IMR-90 (cell line): ENCODE results near the gene NOL4L. TPM values are rescaled to one million over a fixed set of nuclear protein-coding genes. Genes with fewer than 3 reads are reported as not detected.

Experiments
- ATAC-seq: fragments of 200-7000 bp; cut with Tn5 transposase; 2 replicates; pipeline ENCODE4 v1.9.1; 2020; ENCODE audit warnings: low read depth, mild to moderate bottlenecking, moderate library complexity
- BruUV-seq: library from RNA; stranded (reverse); fragments of 400-500 nt; replicated peaks from 2 replicates; lab custom pipeline; 2021; lab: Mats Ljungman, UMichigan
- CTCF ChIA-PET: fragments of 300-600 bp; formaldehyde crosslinking; extraction: SDS; loops from one replicate; lab custom pipeline; 2021; ENCODE audit warnings: antibody characterized with exemption; lab: Yijun Ruan, JAX
- POLR2A ChIA-PET: fragments of 300-600 bp; sonication (Branson Sonifier 250); formaldehyde crosslinking; loops from one replicate; lab custom pipeline; 2022; ENCODE audit warnings: antibody characterized with exemption; ENCODE audit not compliant: unreplicated experiment; lab: Charles Lee
- DNase-seq: peaks from one replicate; pipeline ENCODE4 v3.0.0; 2013
- H2AFZ ChIP-seq: replicated peaks from 2 replicates; pipeline ENCODE3; 2013; ENCODE audit warnings: low read length, mild to moderate bottlenecking; ENCODE audit not compliant: poor library complexity
- H2AK5ac ChIP-seq: 2 replicates; pipeline ENCODE4 v1.6.1; 2013; ENCODE audit warnings: low read depth, low read length, inconsistent platforms
- H2AK9ac ChIP-seq: replicated peaks from 2 replicates; pipeline ENCODE3; 2013; ENCODE audit warnings: mild to moderate bottlenecking, low read depth, low read length, moderate library complexity; ENCODE audit not compliant: poor library complexity
- H2BK120ac ChIP-seq: 2 replicates; pipeline ENCODE4 v1.6.1; 2013; ENCODE audit warnings: low read depth, low read length, inconsistent platforms
- H2BK15ac ChIP-seq: 3 replicates; pipeline ENCODE4 v1.6.1; 2013; ENCODE audit warnings: low read depth, low read length, inconsistent platforms
- H2BK20ac ChIP-seq: 2 replicates; pipeline ENCODE4 v1.6.1; 2013; ENCODE audit warnings: low read depth, mild to moderate bottlenecking, inconsistent platforms, low read length, moderate library complexity
- H2BK5ac ChIP-seq: 2 replicates; pipeline ENCODE4 v1.6.1; 2013; ENCODE audit warnings: mild to moderate bottlenecking, low read depth, low read length, inconsistent platforms; ENCODE audit not compliant: poor library complexity, severe bottlenecking
- H3K14ac ChIP-seq: replicated peaks from 2 replicates; pipeline ENCODE4 v1.6.1; 2013; ENCODE audit warnings: low read depth, low read length, inconsistent platforms
- H3K18ac ChIP-seq: 2 replicates; pipeline ENCODE4 v1.6.1; 2013; ENCODE audit warnings: low read depth, low read length, control low read depth
- H3K23ac ChIP-seq: 2 replicates; pipeline ENCODE4 v1.6.1; 2013; ENCODE audit warnings: low read depth, low read length, inconsistent platforms
- H3K27ac ChIP-seq: 2 replicates; pipeline ENCODE4 v1.5.1; 2013; ENCODE audit warnings: mild to moderate bottlenecking, control low read depth, low read length; ENCODE audit not compliant: insufficient read depth
- H3K27me3 ChIP-seq: 2 replicates; pipeline ENCODE4 v1.6.1; 2013; ENCODE audit warnings: low read length; ENCODE audit not compliant: control insufficient read depth, insufficient read depth
- H3K36me3 ChIP-seq: 2 replicates; pipeline ENCODE4 v1.6.1; 2013; ENCODE audit warnings: low read length, mixed read lengths; ENCODE audit not compliant: control insufficient read depth, insufficient read depth
- H3K4ac ChIP-seq: 2 replicates; pipeline ENCODE4 v1.6.1; 2013; ENCODE audit warnings: low read depth, low read length, inconsistent platforms
- H3K4me1 ChIP-seq: 2 replicates; pipeline ENCODE4 v1.6.1; 2013; ENCODE audit warnings: low read length, mixed read lengths; ENCODE audit not compliant: control insufficient read depth, insufficient read depth
- H3K4me2 ChIP-seq: 2 replicates; pipeline ENCODE4 v1.6.1; 2013; ENCODE audit warnings: low read depth, mild to moderate bottlenecking, control low read depth, low read length, moderate library complexity
- H3K4me3 ChIP-seq: 2 replicates; pipeline ENCODE4 v1.5.1; 2013; ENCODE audit warnings: low read depth, mild to moderate bottlenecking, control low read depth, low read length, moderate library complexity; ENCODE audit not compliant: insufficient read depth
- H3K56ac ChIP-seq: 2 replicates; pipeline ENCODE4 v1.6.1; 2013; ENCODE audit warnings: low read length, inconsistent platforms; ENCODE audit not compliant: insufficient read depth; ENCODE audit errors: extremely low read depth
- H3K79me1 ChIP-seq, 2 experiments: 2 replicates each; pipeline ENCODE4 v1.6.1; 2013; ENCODE audit warnings: low read length in 2 of 2, inconsistent platforms in 1 of 2, low read depth in 1 of 2
- H3K9ac ChIP-seq: 2 replicates; pipeline ENCODE4 v1.6.1; 2013; ENCODE audit warnings: low read depth, low read length, control low read depth
- H3K9me1 ChIP-seq: 2 replicates; pipeline ENCODE4 v1.6.1; 2013; ENCODE audit warnings: low read length, inconsistent platforms; ENCODE audit not compliant: insufficient read depth
- H3K9me3 ChIP-seq: 2 replicates; pipeline ENCODE4 v1.6.1; 2013; ENCODE audit warnings: low read length; ENCODE audit not compliant: control insufficient read depth, insufficient read depth
- H4K20me1 ChIP-seq: 2 replicates; pipeline ENCODE4 v1.6.1; 2013; ENCODE audit warnings: low read length, inconsistent platforms; ENCODE audit not compliant: insufficient read depth
- H4K5ac ChIP-seq: 2 replicates; pipeline ENCODE4 v1.6.1; 2013; ENCODE audit warnings: mild to moderate bottlenecking, low read depth, low read length, control low read depth
- H4K8ac ChIP-seq, 2 experiments: 2 replicates each; pipeline ENCODE4 v1.6.1; 2013; ENCODE audit warnings: low read depth in 2 of 2, low read length in 2 of 2, control low read depth in 1 of 2, inconsistent platforms in 1 of 2
- H4K91ac ChIP-seq: 2 replicates; pipeline ENCODE4 v1.6.1; 2013; ENCODE audit warnings: low read depth, low read length, inconsistent platforms; ENCODE audit not compliant: insufficient read depth
- MXI1 ChIP-seq: IDR thresholded peaks from 2 replicates; pipeline ENCODE4 v1.6.1; 2012; ENCODE audit warnings: low read depth, mild to moderate bottlenecking, low read length, moderate library complexity, borderline replicate concordance
- POLR2A ChIP-seq: IDR thresholded peaks from 2 replicates; pipeline ENCODE4 v1.6.1; 2012; ENCODE audit warnings: mild to moderate bottlenecking, low read depth, low read length
- RAD21 ChIP-seq: IDR thresholded peaks from 2 replicates; pipeline ENCODE4 v1.6.1; 2012; ENCODE audit warnings: low read length, improper control_type of control experiment
- WGBS, 2 experiments: methylation state at CpG; one replicate each; pipeline versions ENCODE4 v1.1.5 to v1.1.7; 2013; ENCODE audit warnings: missing lambda C conversion rate in 2 of 2; ENCODE audit not compliant: insufficient read length in 1 of 2; ENCODE audit errors: extremely low coverage in 2 of 2; 5-methylcytosine and 5-hydroxymethylcytosine counted together
- dilution Hi-C: fragments of 300-500 bp; cut with HindIII; formaldehyde crosslinking; loops from one replicate; pipeline ENCODE4 v1.14.3; 2018; ENCODE audit warnings: low sequenced_read_pairs; ENCODE audit not compliant: unreplicated experiment
- in situ Hi-C: fragments of 300-500 bp; cut with MboI; formaldehyde crosslinking; loops from 3 replicates; pipeline ENCODE4 v1.14.3; 2019; ENCODE audit warnings: low sequenced_read_pairs, inconsistent platforms, mixed read lengths
- intact Hi-C: fragments of 100-400 bp; cut with micrococcal nuclease; formaldehyde crosslinking; loops from 2 replicates; pipeline ENCODE4 v1.10.0; 2022
- polyA plus RNA-seq, 3 experiments: library from polyadenylated mRNA; depleted of rRNA; stranded (reverse); fragments of >200 nt; gene quantifications; 2 replicates each; pipeline ENCODE4 v1.2.3, GENCODE V29; 2012; ENCODE audit warnings: low replicate concordance in 1 of 3
- total RNA-seq: library from RNA; depleted of rRNA; stranded (reverse); fragments of >200 nt; gene quantifications from 2 replicates; pipeline ENCODE4 v1.2.3, GENCODE V29; 2012
- TF ChIP-seq, protein P1 (sequence below): fragments of 150-350 bp; IDR thresholded peaks from 2 replicates; pipeline ENCODE4 v1.6.1; 2017; ENCODE audit warnings: mild to moderate bottlenecking, antibody characterized with exemption, low read length, low read depth
- TF ChIP-seq, protein P2 (sequence below): fragments of 150-350 bp; IDR thresholded peaks from 2 replicates; pipeline ENCODE4 v1.6.1; 2016; ENCODE audit warnings: low read depth, mild to moderate bottlenecking, low read length, moderate library complexity, borderline replicate concordance

The NOL4L gene
- total and polyA plus RNA-seq, 2 of the 4 experiments (the other 2 are of a cell fraction) = 4.7 to 13.3 TPM

- POLR2A ChIA-PET = no interaction called here
- Histone ChIP-seq H4K20me1 (peaks cover 35% of the 10 kb centered on the region), H3K4me1 (peaks cover 7% of the 10 kb centered on the region)
Measured at GRCh38 chr20:32452776-32453466, 132.2 kb downstream of the NOL4L start.

More at GRCh38 chr20:32452776-32453466, 132.2 kb downstream of the NOL4L start:
- H3K9ac ChIP-seq = no peak overlapping the region
- H3K4me2 ChIP-seq = no peak overlapping the region
- no peak overlapping the region for H2BK20ac ChIP-seq
- H3K36me3 ChIP-seq = peaks cover 71% of the 10 kb centered on the region
- no peak overlapping the region for H2BK5ac ChIP-seq
- no peak overlapping the region for H3K18ac ChIP-seq
- H2BK120ac ChIP-seq = no peak overlapping the region
- TF ChIP-seq RAD21 (no peak), MXI1 (no peak), POLR2A (no peak)
- TF ChIP-seq, protein P1, sequence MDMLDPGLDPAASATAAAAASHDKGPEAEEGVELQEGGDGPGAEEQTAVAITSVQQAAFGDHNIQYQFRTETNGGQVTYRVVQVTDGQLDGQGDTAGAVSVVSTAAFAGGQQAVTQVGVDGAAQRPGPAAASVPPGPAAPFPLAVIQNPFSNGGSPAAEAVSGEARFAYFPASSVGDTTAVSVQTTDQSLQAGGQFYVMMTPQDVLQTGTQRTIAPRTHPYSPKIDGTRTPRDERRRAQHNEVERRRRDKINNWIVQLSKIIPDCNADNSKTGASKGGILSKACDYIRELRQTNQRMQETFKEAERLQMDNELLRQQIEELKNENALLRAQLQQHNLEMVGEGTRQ = no peak
- TF ChIP-seq, protein P2, sequence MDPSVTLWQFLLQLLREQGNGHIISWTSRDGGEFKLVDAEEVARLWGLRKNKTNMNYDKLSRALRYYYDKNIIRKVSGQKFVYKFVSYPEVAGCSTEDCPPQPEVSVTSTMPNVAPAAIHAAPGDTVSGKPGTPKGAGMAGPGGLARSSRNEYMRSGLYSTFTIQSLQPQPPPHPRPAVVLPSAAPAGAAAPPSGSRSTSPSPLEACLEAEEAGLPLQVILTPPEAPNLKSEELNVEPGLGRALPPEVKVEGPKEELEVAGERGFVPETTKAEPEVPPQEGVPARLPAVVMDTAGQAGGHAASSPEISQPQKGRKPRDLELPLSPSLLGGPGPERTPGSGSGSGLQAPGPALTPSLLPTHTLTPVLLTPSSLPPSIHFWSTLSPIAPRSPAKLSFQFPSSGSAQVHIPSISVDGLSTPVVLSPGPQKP = no peak
- intact Hi-C loops (no loop called here), dilution Hi-C loops (no loop called here), in situ Hi-C loops (no loop called here)
- H3K4me3 ChIP-seq = no peak overlapping the region
- WGBS, 2 experiments = 97% methylated on average over 19 of the region's 24 CpGs; no CpG with 5 or more reads in 1 of the 2 experiments
- DNase-seq = no peak
- H2AK9ac ChIP-seq = no peak overlapping the region
- H3K27me3 ChIP-seq = no peaks in the 10 kb centered on the region
- H3K9me3 ChIP-seq = no peaks in the 10 kb centered on the region
- no peak overlapping the region for H4K5ac ChIP-seq
- H3K4ac ChIP-seq = no peak overlapping the region
- H3K56ac ChIP-seq = no peak overlapping the region
- H3K23ac ChIP-seq = no peak overlapping the region
- no peak overlapping the region for H2AFZ ChIP-seq
- no peak overlapping the region for H3K14ac ChIP-seq
- no peak overlapping the region for H4K91ac ChIP-seq
- no peak overlapping the region for H4K8ac ChIP-seq
- no peak overlapping the region for H3K27ac ChIP-seq
- CTCF ChIA-PET = interaction anchor here (0.5 kb wide), 1 partner anchor 337 kb away, joined by 3 read pairs; no protein-coding TSS in a partner anchor
- ATAC-seq = no peak
- 0 out of 2 replicates have a peak, but pooled peaks cover 5% of the 10 kb centered on the region for H3K9me1 ChIP-seq
- H2AK5ac ChIP-seq = no peak overlapping the region
- BruUV-seq = no TSS peak
- H3K79me1 ChIP-seq = peaks cover 30 to 36% of the 10 kb centered on the region in 2 experiments
- H2BK15ac ChIP-seq = no peak overlapping the region
